Hypothalamus (tissue), 51 donors: ENCODE measurements around the gene FSTL4.

Experiments used
- DNase-seq, 51 donors: peaks; one replicate each; lab custom pipeline; 2025; lab: John Stamatoyannopoulos, UW

Gene FSTL4

GRCh38 chr5:133357758-133358157 is 254.6 kb downstream of the FSTL4 start:
- DNase-seq: no peak

GRCh38 chr5:133356984-133357421 is 255.3 kb downstream of the FSTL4 start:
- no peak for DNase-seq

GRCh38 chr5:133356396-133356983 is 255.9 kb downstream of the FSTL4 start:
- DNase-seq: no peak

GRCh38 chr5:133354323-133355185 is 257.8 kb downstream of the FSTL4 start:
- no peak for DNase-seq

GRCh38 chr5:133353741-133354140 is 258.6 kb downstream of the FSTL4 start:
- DNase-seq: no peak

- no peak for DNase-seq
Measured at GRCh38 chr5:133348406-133348805, 263.9 kb downstream of the FSTL4 start.

- DNase-seq: no peak
Measured at GRCh38 chr5:133347039-133347438, 265.3 kb downstream of the FSTL4 start.

GRCh38 chr5:133344266-133344665 is 268.1 kb downstream of the FSTL4 start:
- no peak for DNase-seq

GRCh38 chr5:133343196-133343595 is 269.1 kb downstream of the FSTL4 start:
- DNase-seq: no peak

- DNase-seq: no peak
Measured at GRCh38 chr5:133341915-133342710, 270.2 kb downstream of the FSTL4 start.

- no peak for DNase-seq
Measured at GRCh38 chr5:133341296-133341695, 271.0 kb downstream of the FSTL4 start.

- no peak for DNase-seq
Measured at GRCh38 chr5:133340822-133341221, 271.5 kb downstream of the FSTL4 start.

GRCh38 chr5:133340002-133340755 is 272.2 kb downstream of the FSTL4 start:
- DNase-seq: no peak

GRCh38 chr5:133338504-133339355 is 273.6 kb downstream of the FSTL4 start:
- no peak for DNase-seq

GRCh38 chr5:133337795-133338445 is 274.4 kb downstream of the FSTL4 start:
- DNase-seq: no peak

GRCh38 chr5:133336969-133337410 is 275.4 kb downstream of the FSTL4 start:
- DNase-seq: no peak

GRCh38 chr5:133336121-133336968 is 276.0 kb downstream of the FSTL4 start:
- no peak for DNase-seq
